Prostate gland (tissue), 2 donors: ENCODE data around the gene TLR1.

Source experiments
- CTCF ChIP-seq, 4 experiments: fragments of 200-600 bp in 2 of 4; fragments of 450-650 bp in 2 of 4; sonication (generic) in 2 of 4; IDR thresholded peaks; 1 replicate in 3 of 4; 2 replicates in 1 of 4; pipeline ENCODE4 v1.5.1; 2016 to 2019; ENCODE audit warnings: antibody characterized with exemption in 4 of 4, mild to moderate bottlenecking in 2 of 4, moderate library complexity in 2 of 4
- POLR2A ChIP-seq: fragments of 450-650 bp; IDR thresholded peaks from one replicate; pipeline ENCODE4 v1.6.1; 2016; ENCODE audit warnings: antibody characterized with exemption, mild to moderate bottlenecking
- POLR2AphosphoS5 ChIP-seq: sonication (generic); formaldehyde crosslinking; IDR thresholded peaks from one replicate; pipeline ENCODE4 v1.6.1; 2017; ENCODE audit warnings: antibody characterized with exemption

GRCh38 chr4:38819569-38819968 is 15.0 kb upstream of the TLR1 start:
- TF ChIP-seq POLR2A (no peak), CTCF (IDR thresholded peaks at IDR 0.05) (no peak), POLR2AphosphoS5 (no peak)
